DND-41 (cell line): ENCODE measurements around the gene MYH9.
A peak's percentile ranks its signal among the peaks of the same experiment; 100 is the strongest.

Source experiments
- ATAC-seq: fragments of 200-7000 bp; cut with Tn5 transposase; 3 replicates; pipeline ENCODE4 v1.9.1; 2021; ENCODE audit warnings: low read depth; ENCODE audit not compliant: insufficient read depth
- DNase-seq: peaks from one replicate; pipeline ENCODE4 v3.0.0-alpha.2; 2020
- H2AFZ ChIP-seq: 2 replicates; pipeline ENCODE4 v1.6.0; 2012; ENCODE audit warnings: low read depth, low read length
- H3K27ac ChIP-seq: 2 replicates; pipeline ENCODE4 v1.5.1; 2012; ENCODE audit warnings: low read length, inconsistent platforms
- H3K27me3 ChIP-seq: fragments of 200-600 bp; sonication (generic); 2 replicates; pipeline ENCODE4 v1.6.0; 2012; ENCODE audit warnings: low read length, mild to moderate bottlenecking, inconsistent platforms; ENCODE audit not compliant: insufficient read depth, poor library complexity
- H3K36me3 ChIP-seq: 2 replicates; pipeline ENCODE4 v1.5.1; 2012; ENCODE audit warnings: low read length, inconsistent platforms; ENCODE audit not compliant: insufficient read depth
- H3K4me1 ChIP-seq: 2 replicates; pipeline ENCODE4 v1.5.1; 2012; ENCODE audit warnings: mild to moderate bottlenecking, low read length; ENCODE audit not compliant: insufficient read depth
- H3K4me2 ChIP-seq: 2 replicates; pipeline ENCODE4 v1.6.0; 2012; ENCODE audit warnings: mild to moderate bottlenecking, moderate library complexity, low read length, inconsistent platforms; ENCODE audit not compliant: insufficient read depth
- H3K4me3 ChIP-seq, 2 experiments: fragments of 200-600 bp in 1 of 2; shearing (Covaris generic) in 1 of 2; 2 replicates each; pipeline ENCODE4 v1.5.1; 2012 to 2016; ENCODE audit warnings: inconsistent platforms in 2 of 2, low read length in 2 of 2, mild to moderate bottlenecking in 2 of 2, low read depth in 1 of 2, moderate library complexity in 1 of 2
- H3K79me2 ChIP-seq: 2 replicates; pipeline ENCODE4 v1.6.0; 2012; ENCODE audit warnings: low read length, inconsistent platforms; ENCODE audit not compliant: insufficient read depth
- H3K9ac ChIP-seq: 2 replicates; pipeline ENCODE4 v1.6.0; 2012; ENCODE audit warnings: low read depth, mild to moderate bottlenecking, inconsistent platforms, low read length, moderate library complexity
- H3K9me3 ChIP-seq: 2 replicates; pipeline ENCODE4 v1.5.1; 2012; ENCODE audit warnings: low read length, moderate library complexity, mild to moderate bottlenecking, inconsistent platforms; ENCODE audit not compliant: insufficient read depth, severe bottlenecking
- H4K20me1 ChIP-seq: 2 replicates; pipeline ENCODE4 v1.6.0; 2012; ENCODE audit warnings: low read length; ENCODE audit not compliant: insufficient read depth
- CTCF ChIP-seq: IDR thresholded peaks from 2 replicates; pipeline ENCODE4 v1.5.1; 2012; ENCODE audit warnings: borderline replicate concordance, low read length, moderate library complexity, mild to moderate bottlenecking; ENCODE audit not compliant: poor library complexity, severe bottlenecking; ENCODE audit errors: extremely low read depth
- EZH2 ChIP-seq: IDR thresholded peaks from 3 replicates; pipeline ENCODE4 v1.6.1; 2012; ENCODE audit warnings: borderline replicate concordance, low read depth, mild to moderate bottlenecking, moderate library complexity, low read length, inconsistent platforms; ENCODE audit not compliant: severe bottlenecking

MYH9 gene

GRCh38 chr22:36244522-36245391 is 143.0 kb downstream of the MYH9 start:
- Histone ChIP-seq H3K9ac (no peak overlapping the region), H3K4me1 (peaks cover 3% of the 10 kb centered on the region), H3K79me2 (no peaks in the 10 kb centered on the region), H3K4me3 (no peak overlapping the region), H4K20me1 (no peaks in the 10 kb centered on the region), H3K27ac (no peak overlapping the region), H3K4me2 (no peak overlapping the region), H3K27me3 (no peaks in the 10 kb centered on the region), H3K9me3 (peaks cover 2% of the 10 kb centered on the region), H3K36me3 (no peaks in the 10 kb centered on the region), H2AFZ (no peak overlapping the region)
- no peak for ATAC-seq
- TF ChIP-seq CTCF: no peak
- no peak for TF ChIP-seq EZH2
- no peak for DNase-seq

GRCh38 chr22:36243986-36244385 is 143.8 kb downstream of the MYH9 start:
- Histone ChIP-seq H4K20me1 (no peaks in the 10 kb centered on the region), H3K4me2 (no peak overlapping the region), H3K36me3 (no peaks in the 10 kb centered on the region), H3K4me3 (no peak overlapping the region), H3K9me3 (no peaks in the 10 kb centered on the region), H3K27ac (no peak overlapping the region), H3K4me1 (peaks cover 6% of the 10 kb centered on the region), H2AFZ (no peak overlapping the region), H3K79me2 (peaks cover 3% of the 10 kb centered on the region), H3K9ac (no peak overlapping the region), H3K27me3 (no peaks in the 10 kb centered on the region)
- TF ChIP-seq CTCF (no peak), EZH2 (no peak)
- ATAC-seq (no peak), DNase-seq (no peak)

- Histone ChIP-seq H2AFZ (peak within 1 kb of the TSS; percentile 74), H3K36me3 (peaks cover 25% of the 10 kb centered on the region), H3K27me3 (no peaks in the 10 kb centered on the region), H3K79me2 (peaks cover 46% of the 10 kb centered on the region), H3K4me2 (peak within 1 kb of the TSS; percentile 95), H4K20me1 (no peaks in the 10 kb centered on the region), H3K4me3 (peak within 1 kb of the TSS; percentile 55 to 66), H3K4me1 (peaks cover 41% of the 10 kb centered on the region), H3K9ac (peak within 1 kb of the TSS; percentile 75), H3K9me3 (no peaks in the 10 kb centered on the region), H3K27ac (peak within 1 kb of the TSS; percentile 81)
- DNase-seq: peak; percentile 95
- peak; percentile 94 for ATAC-seq
- TF ChIP-seq CTCF (peak; percentile 88), EZH2 (no peak)
Measured at GRCh38 chr22:36239401-36240171, 148.2 kb downstream of the MYH9 start, which contains the start of gene APOL2. Gene APOL2, minus strand, starts transcription at chr22:36239527. Its CDS starts 6,365 bp downstream, at chr22:36233162.
